Fibroblast of lung (primary cell): ENCODE measurements around the gene TAGLN2. TPM values are rescaled to one million over a fixed set of nuclear protein-coding genes. Genes with fewer than 3 reads are reported as not detected.
A peak's percentile ranks its signal among the peaks of the same experiment; 100 is the strongest.

Experiments
- DNase-seq, 2 donors: peaks; one replicate each; pipeline versions ENCODE4 v3.0.0 to v3.0.0-alpha.2; 2010; ENCODE audit warnings: low read depth in 2 of 2
- H2AFZ ChIP-seq: 2 replicates; pipeline ENCODE4 v1.5.1; 2012; ENCODE audit warnings: low read length, control low read depth, inconsistent platforms
- H3K27ac ChIP-seq: 2 replicates; pipeline ENCODE4 v1.5.1; 2011; ENCODE audit warnings: low read length, control low read depth; ENCODE audit not compliant: insufficient read depth
- H3K27me3 ChIP-seq: 2 replicates; pipeline ENCODE4 v1.5.1; 2011; ENCODE audit warnings: mild to moderate bottlenecking, low read length; ENCODE audit not compliant: control insufficient read depth, insufficient read depth
- H3K36me3 ChIP-seq: 2 replicates; pipeline ENCODE4 v1.5.1; 2011; ENCODE audit warnings: low read length; ENCODE audit not compliant: control insufficient read depth, insufficient read depth
- H3K4me1 ChIP-seq: 2 replicates; pipeline ENCODE4 v1.5.1; 2011; ENCODE audit warnings: low read length; ENCODE audit not compliant: control insufficient read depth, insufficient read depth; ENCODE audit errors: extremely low read depth
- H3K4me2 ChIP-seq: 2 replicates; pipeline ENCODE4 v1.5.1; 2011; ENCODE audit warnings: low read length, control low read depth; ENCODE audit not compliant: insufficient read depth; ENCODE audit errors: extremely low read depth
- H3K4me3 ChIP-seq, 4 experiments: fragments of 200-600 bp in 1 of 4; sonication (generic) in 1 of 4; replicated peaks in 1 of 4; 2 replicates each; pipeline ENCODE4 v1.5.1; 2011 to 2016; ENCODE audit warnings: low read length in 4 of 4, low read depth in 3 of 4, mild to moderate bottlenecking in 3 of 4, control low read depth in 2 of 4, inconsistent platforms in 1 of 4, mixed read lengths in 1 of 4; ENCODE audit not compliant: insufficient read depth in 1 of 4; ENCODE audit errors: control extremely low read depth in 1 of 4
- H3K79me2 ChIP-seq: 2 replicates; pipeline ENCODE4 v1.5.1; 2012; ENCODE audit warnings: mild to moderate bottlenecking, low read length, inconsistent platforms; ENCODE audit not compliant: control insufficient read depth, insufficient read depth
- H3K9ac ChIP-seq: 2 replicates; pipeline ENCODE4 v1.5.1; 2011; ENCODE audit warnings: mild to moderate bottlenecking, low read length, control low read depth; ENCODE audit not compliant: insufficient read depth
- H3K9me3 ChIP-seq: 2 replicates; pipeline ENCODE4 v1.5.1; 2012; ENCODE audit warnings: low read depth, low read length; ENCODE audit not compliant: control insufficient read depth, insufficient read depth
- H4K20me1 ChIP-seq: 2 replicates; pipeline ENCODE4 v1.5.1; 2011; ENCODE audit warnings: low read length; ENCODE audit not compliant: control insufficient read depth, insufficient read depth; ENCODE audit errors: extremely low read depth
- EZH2 ChIP-seq: IDR thresholded peaks from 2 replicates; pipeline ENCODE4 v1.5.1; 2012; ENCODE audit warnings: low read length, control low read depth, mild to moderate bottlenecking; ENCODE audit errors: missing control alignments
- polyA plus RNA-seq, 2 donors: library from polyadenylated mRNA; depleted of rRNA in 1 of 2; stranded (reverse) in 1 of 2; unstranded in 1 of 2; fragments of >200 nt; gene quantifications; 2 replicates each; pipeline ENCODE4 v1.2.1, GENCODE V29; 2011 to 2012; ENCODE audit warnings: missing spikeins in 1 of 2
- total RNA-seq: library from RNA; depleted of rRNA; stranded (reverse); fragments of >200 nt; gene quantifications from 2 replicates; pipeline ENCODE4 v1.2.1, GENCODE V29; 2014
- TF ChIP-seq, protein P1 (sequence below), 2 donors: IDR thresholded peaks in 1 of 2; conservative IDR thresholded peaks in 1 of 2; 1 replicate in 1 of 2; 2 replicates in 1 of 2; pipeline ENCODE4 v1.5.1; 2011 to 2012; ENCODE audit warnings: low read length in 2 of 2, control low read depth in 1 of 2, inconsistent platforms in 1 of 2, low read depth in 1 of 2, mild to moderate bottlenecking in 1 of 2

Gene TAGLN2
- total and polyA plus RNA-seq, 2 donors (not counting 1 experiment from before 2014, with no cell fraction given), result 300 to 718 TPM

- Histone ChIP-seq H2AFZ (no peak overlapping the region), H3K27me3 (no peaks in the 10 kb centered on the region), H3K4me3 (no peak overlapping the region), H3K4me2 (no peak overlapping the region), H3K9me3 (no peaks in the 10 kb centered on the region), H4K20me1 (no peaks in the 10 kb centered on the region), H3K4me1 (peaks cover 10% of the 10 kb centered on the region), H3K36me3 (no peaks in the 10 kb centered on the region), H3K79me2 (no peaks in the 10 kb centered on the region), H3K27ac (peak overlapping the region; percentile 69), H3K9ac (no peak overlapping the region)
- no peak for DNase-seq
- TF ChIP-seq, protein P1, sequence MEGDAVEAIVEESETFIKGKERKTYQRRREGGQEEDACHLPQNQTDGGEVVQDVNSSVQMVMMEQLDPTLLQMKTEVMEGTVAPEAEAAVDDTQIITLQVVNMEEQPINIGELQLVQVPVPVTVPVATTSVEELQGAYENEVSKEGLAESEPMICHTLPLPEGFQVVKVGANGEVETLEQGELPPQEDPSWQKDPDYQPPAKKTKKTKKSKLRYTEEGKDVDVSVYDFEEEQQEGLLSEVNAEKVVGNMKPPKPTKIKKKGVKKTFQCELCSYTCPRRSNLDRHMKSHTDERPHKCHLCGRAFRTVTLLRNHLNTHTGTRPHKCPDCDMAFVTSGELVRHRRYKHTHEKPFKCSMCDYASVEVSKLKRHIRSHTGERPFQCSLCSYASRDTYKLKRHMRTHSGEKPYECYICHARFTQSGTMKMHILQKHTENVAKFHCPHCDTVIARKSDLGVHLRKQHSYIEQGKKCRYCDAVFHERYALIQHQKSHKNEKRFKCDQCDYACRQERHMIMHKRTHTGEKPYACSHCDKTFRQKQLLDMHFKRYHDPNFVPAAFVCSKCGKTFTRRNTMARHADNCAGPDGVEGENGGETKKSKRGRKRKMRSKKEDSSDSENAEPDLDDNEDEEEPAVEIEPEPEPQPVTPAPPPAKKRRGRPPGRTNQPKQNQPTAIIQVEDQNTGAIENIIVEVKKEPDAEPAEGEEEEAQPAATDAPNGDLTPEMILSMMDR (conservative IDR thresholded peaks at IDR 0.05 in 1 of 2, IDR thresholded peaks at IDR 0.05 in 1 of 2; ENCODE audit: low read depth in 1 of 2, low read length in 2 of 2), result no peak
- TF ChIP-seq EZH2, result no peak
Observed at GRCh38 chr1:159889202-159889601, 36.1 kb downstream of the TAGLN2 start.

GRCh38 chr1:159884296-159884695 is 41.0 kb downstream of the TAGLN2 start:
- no peak for DNase-seq
- H3K27me3 ChIP-seq, result no peaks in the 10 kb centered on the region
- no peaks in the 10 kb centered on the region for H3K9me3 ChIP-seq
- no peak overlapping the region for H3K9ac ChIP-seq
- no peaks in the 10 kb centered on the region for H3K79me2 ChIP-seq
- H3K4me2 ChIP-seq, result no peak overlapping the region
- H3K36me3 ChIP-seq, result no peaks in the 10 kb centered on the region
- no peak overlapping the region for H3K4me3 ChIP-seq
- H4K20me1 ChIP-seq, result no peaks in the 10 kb centered on the region
- no peak overlapping the region for H3K27ac ChIP-seq
- no peak for TF ChIP-seq EZH2
- TF ChIP-seq, protein P1 (conservative IDR thresholded peaks at IDR 0.05 in 1 of 2, IDR thresholded peaks at IDR 0.05 in 1 of 2; ENCODE audit: low read depth in 1 of 2, low read length in 2 of 2), result no peak
- H3K4me1 ChIP-seq, result peaks cover 15% of the 10 kb centered on the region
- no peak overlapping the region for H2AFZ ChIP-seq

DNA sequence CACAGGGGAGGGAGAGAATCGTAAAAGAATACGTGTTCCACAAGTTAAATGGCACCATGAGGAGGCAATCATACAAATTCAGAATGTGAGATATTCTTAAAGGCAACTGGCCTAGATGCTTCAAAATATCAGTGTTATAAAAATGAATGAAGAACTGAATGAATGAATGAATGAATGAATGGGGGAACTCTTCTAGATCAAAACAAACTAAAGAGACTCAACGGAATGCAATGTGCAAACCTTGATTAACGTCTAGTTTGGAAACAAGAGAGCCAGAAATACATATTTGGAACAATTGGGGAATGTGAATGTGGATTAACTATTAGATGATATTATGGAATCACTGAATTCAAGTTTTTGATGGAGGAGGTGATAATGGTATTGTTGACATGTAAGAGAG is 42.2 kb downstream of the TAGLN2 start:
- Histone ChIP-seq H3K4me1 (peaks cover 14% of the 10 kb centered on the region), H3K9me3 (no peaks in the 10 kb centered on the region), H4K20me1 (no peaks in the 10 kb centered on the region), H3K4me3 (no peak overlapping the region), H3K9ac (no peak overlapping the region), H3K79me2 (no peaks in the 10 kb centered on the region), H2AFZ (no peak overlapping the region), H3K36me3 (no peaks in the 10 kb centered on the region), H3K27me3 (no peaks in the 10 kb centered on the region), H3K4me2 (no peak overlapping the region), H3K27ac (no peak overlapping the region)
- no peak for TF ChIP-seq EZH2
- TF ChIP-seq, protein P1 (conservative IDR thresholded peaks at IDR 0.05 in 1 of 2, IDR thresholded peaks at IDR 0.05 in 1 of 2; ENCODE audit: low read depth in 1 of 2, low read length in 2 of 2), result no peak
- DNase-seq, result no peak
